ENCODE measurements around the gene PANX1.

- TF ChIP-seq POLR2A (IDR thresholded peaks at IDR 0.05; ENCODE audit: low read length) (no peak), GATA1 (IDR thresholded peaks at IDR 0.05; ENCODE audit: low read depth, low read length) (no peak)
These were observed 56.2 kb downstream of the PANX1 start for GRCh38 chr11:94184846-94185245.
